Esophagus muscularis mucosa (tissue), 4 donors: ENCODE data around the gene ZBTB46. TPM values are rescaled to one million over a fixed set of nuclear protein-coding genes. Genes with fewer than 3 reads are reported as not detected.

Experiments
- DNase-seq: peaks from one replicate; pipeline ENCODE4 v3.0.0-alpha.2; 2017; ENCODE audit errors: extremely low spot score
- H3K27ac ChIP-seq, 4 donors: fragments of 200-600 bp; sonication (generic); replicated peaks in 1 of 4; 1 replicate in 3 of 4; 2 replicates in 1 of 4; pipeline ENCODE4 v1.5.1; 2016 to 2019; ENCODE audit warnings: mild to moderate bottlenecking in 1 of 4
- H3K27me3 ChIP-seq, 4 donors: fragments of 200-600 bp; sonication (generic); one replicate each; pipeline versions ENCODE4 v1.5.1 to v1.6.0; 2016 to 2019
- H3K36me3 ChIP-seq, 4 donors: fragments of 200-600 bp; sonication (generic); one replicate each; pipeline ENCODE4 v1.5.1; 2016 to 2019
- H3K4me1 ChIP-seq, 4 donors: fragments of 200-600 bp; sonication (generic); one replicate each; pipeline ENCODE4 v1.5.1; 2016 to 2019
- H3K4me3 ChIP-seq, 4 donors: fragments of 200-600 bp; sonication (generic); 1 replicate in 2 of 4; 2 replicates in 2 of 4; pipeline ENCODE4 v1.5.1; 2016 to 2019; ENCODE audit warnings: mild to moderate bottlenecking in 4 of 4, moderate library complexity in 1 of 4
- H3K9me3 ChIP-seq, 4 donors: fragments of 200-600 bp; sonication (generic); 1 replicate in 3 of 4; 2 replicates in 1 of 4; pipeline ENCODE4 v1.5.1; 2016 to 2019
- CTCF ChIP-seq, 3 experiments: fragments of 200-600 bp in 2 of 3; fragments of 450-650 bp in 1 of 3; sonication (generic) in 2 of 3; IDR thresholded peaks; one replicate each; pipeline ENCODE4 v1.5.1; 2017 to 2019; ENCODE audit warnings: antibody characterized with exemption in 3 of 3, mild to moderate bottlenecking in 2 of 3, moderate library complexity in 1 of 3
- EP300 ChIP-seq: sonication (generic); formaldehyde crosslinking; IDR thresholded peaks from one replicate; pipeline ENCODE4 v1.6.1; 2017; ENCODE audit warnings: antibody characterized with exemption
- POLR2A ChIP-seq: fragments of 450-650 bp; IDR thresholded peaks from one replicate; pipeline ENCODE4 v1.6.1; 2017; ENCODE audit warnings: antibody characterized with exemption, moderate library complexity, mild to moderate bottlenecking, low read depth
- POLR2AphosphoS5 ChIP-seq, 2 donors: sonication (generic); formaldehyde crosslinking; IDR thresholded peaks; one replicate each; pipeline ENCODE4 v1.6.1; 2017; ENCODE audit warnings: antibody characterized with exemption in 2 of 2
- WGBS: methylation state at CpG from one replicate; pipeline ENCODE4 v1.1.5; 2018; 5-methylcytosine and 5-hydroxymethylcytosine counted together
- intact Hi-C: fragments of 100-400 bp; cut with DNase I; formaldehyde crosslinking; loops from one replicate; pipeline ENCODE4 v1.15.1; 2023
- total RNA-seq, 4 donors: library from RNA; depleted of rRNA; stranded (reverse); fragments of >200 nt; gene quantifications; one replicate each; pipeline versions ENCODE4 v1.1.0 to v1.2.1, GENCODE V29; 2016

ZBTB46 gene
- total RNA-seq, 4 donors from 2014 or later: 9.6 to 22.8 (median 13.8) TPM

DNA sequence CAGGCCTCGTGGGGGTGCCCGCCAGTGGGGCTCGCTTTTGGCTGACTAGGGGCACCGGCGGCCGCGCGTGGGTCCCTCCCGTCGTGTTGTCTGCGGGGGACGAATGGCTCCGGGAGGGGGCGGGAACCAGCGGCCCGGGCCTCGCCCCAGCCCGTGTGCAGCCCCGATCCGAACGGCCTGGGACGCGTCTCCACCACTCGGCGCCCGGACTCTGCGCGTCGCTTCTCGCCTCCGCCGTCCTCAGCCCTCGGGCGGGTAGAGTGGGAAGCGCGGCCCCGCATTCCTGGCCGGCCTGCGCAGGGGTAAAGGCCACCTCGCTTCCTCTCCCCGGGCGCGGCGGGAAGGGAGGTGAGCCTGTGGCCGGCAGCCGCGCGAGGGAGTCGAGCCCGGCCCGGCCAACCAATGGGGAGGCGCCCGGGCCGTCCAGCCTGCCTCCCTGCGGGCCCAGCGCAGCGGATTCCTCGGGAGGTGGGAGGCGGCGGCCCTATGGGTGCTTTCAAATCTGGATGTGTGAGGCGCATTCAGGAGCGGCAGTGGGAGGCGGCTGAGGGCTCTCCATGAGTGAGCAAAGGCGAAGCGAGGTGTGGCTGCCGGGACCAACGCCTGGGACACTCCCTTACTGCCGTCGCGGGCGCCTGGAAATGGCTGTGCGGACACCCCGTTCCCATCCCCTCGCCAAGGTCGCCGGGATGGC is 1.1 kb upstream of the ZBTB46 start:
- no peaks in the 10 kb centered on the region for H3K9me3 ChIP-seq
- 13% methylated on average over 59 of the region's 76 CpGs for WGBS
- intact Hi-C loops: loop anchor here (2.0 kb wide), 1 partner anchor 31 kb away; no protein-coding TSS in a partner anchor

DNA sequence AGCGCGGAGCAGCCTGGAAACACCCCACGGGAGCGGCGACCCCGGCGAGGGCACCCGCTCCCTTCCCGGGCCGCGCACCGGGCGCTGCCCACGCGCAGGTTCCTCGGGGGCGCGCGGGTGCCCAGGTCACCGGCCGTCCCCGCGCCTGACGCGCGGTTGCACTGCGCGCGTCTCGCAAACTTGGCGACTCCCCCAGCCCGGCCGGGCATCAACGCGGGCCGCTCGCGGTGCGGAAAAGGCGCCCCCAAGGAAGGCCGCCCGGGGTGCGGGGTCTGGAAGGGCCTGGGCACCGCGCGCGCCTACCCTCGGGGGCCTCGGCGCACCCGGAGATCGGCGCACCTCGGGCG is 555 bp upstream of the ZBTB46 start:
- H3K4me1 ChIP-seq: peaks cover 41 to 72% (median 64%) of the 10 kb centered on the region in 4 donors
- H3K27ac ChIP-seq: peak overlapping the region; percentile 70 to 81 (median 78)
- no peaks in the 10 kb centered on the region for H3K9me3 ChIP-seq
- peaks cover 0 to 36% (median 0%) of the 10 kb centered on the region in 4 donors for H3K27me3 ChIP-seq
- no CpG with 5 or more reads among the region's 55 CpGs for WGBS
- no peaks in the 10 kb centered on the region for H3K36me3 ChIP-seq
- peak overlapping the region; percentile 62 to 91 (median 64) for H3K4me3 ChIP-seq
- no peak for DNase-seq
- no peak for TF ChIP-seq CTCF (IDR thresholded peaks at IDR 0.05)
- no peak for TF ChIP-seq POLR2A
- TF ChIP-seq POLR2AphosphoS5 (IDR thresholded peaks at IDR 0.05): no peak
- TF ChIP-seq EP300: no peak
- intact Hi-C loops: loop anchor here (2.0 kb wide), 1 partner anchor 31 kb away; no protein-coding TSS in a partner anchor

More for the DNA sequence above, 1.1 kb upstream of the ZBTB46 start:
- peak overlapping the region; percentile 70 to 81 (median 78) for H3K27ac ChIP-seq
- H3K4me1 ChIP-seq: peaks cover 38 to 72% (median 61%) of the 10 kb centered on the region in 4 donors
- no peak for DNase-seq
- TF ChIP-seq CTCF (IDR thresholded peaks at IDR 0.05): no peak
- TF ChIP-seq POLR2AphosphoS5 (IDR thresholded peaks at IDR 0.05): peak; percentile 14 to 47
- H3K36me3 ChIP-seq: no peaks in the 10 kb centered on the region
- peaks cover 0 to 31% (median 0%) of the 10 kb centered on the region in 4 donors for H3K27me3 ChIP-seq
- peak overlapping the region; percentile 62 to 91 (median 64) for H3K4me3 ChIP-seq

DNA sequence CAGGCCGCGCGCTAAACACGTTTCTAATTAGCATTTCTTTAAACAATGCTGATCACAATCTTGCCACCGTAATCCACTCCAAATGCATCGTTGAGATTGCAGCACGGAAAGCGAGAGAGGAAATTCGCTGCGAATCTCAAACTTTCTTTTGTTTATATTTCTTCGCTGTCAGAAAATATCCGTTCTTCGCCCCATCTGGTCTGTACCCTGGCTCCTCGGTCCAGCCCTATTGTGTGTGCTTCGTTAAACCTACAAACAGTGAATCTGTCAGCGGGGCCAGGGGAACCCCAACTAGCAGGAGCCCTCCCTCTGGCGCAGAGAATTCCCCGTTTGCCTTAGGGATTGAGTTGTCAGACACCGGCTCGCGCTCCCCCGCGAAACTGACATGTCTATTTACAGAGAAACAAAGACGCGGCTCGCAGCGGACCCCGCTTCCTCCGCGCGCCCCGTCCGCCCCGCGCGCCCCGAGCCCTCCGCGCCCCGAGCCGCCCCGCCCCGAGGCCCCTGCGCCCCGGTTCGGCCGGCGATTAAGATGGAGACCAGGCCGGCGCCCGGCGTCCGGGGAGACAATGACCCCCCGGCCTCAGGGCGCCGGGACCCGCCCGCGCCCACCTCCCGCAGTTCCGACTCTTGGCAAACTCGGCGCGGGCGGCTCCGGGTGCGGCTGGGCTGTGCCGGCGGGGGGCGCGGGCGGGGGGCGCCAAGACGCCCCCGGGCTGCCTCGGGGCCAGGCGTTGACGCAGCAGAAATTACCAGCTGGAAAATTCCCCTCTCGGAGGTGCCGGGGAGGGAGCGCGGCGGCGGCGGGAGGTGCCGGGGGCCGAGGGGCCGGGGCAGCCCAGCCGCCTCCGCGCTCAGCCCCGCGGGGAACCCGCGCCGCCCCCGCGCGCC is 874 bp downstream of the ZBTB46 start:
- H3K4me3 ChIP-seq: peak overlapping the region; percentile 74 to 91 (median 76)
- 5% methylated on average over 19 of the region's 99 CpGs for WGBS
- H3K36me3 ChIP-seq: peaks cover 0 to 3% (median 0%) of the 10 kb centered on the region in 4 donors
- no peak for TF ChIP-seq POLR2AphosphoS5 (IDR thresholded peaks at IDR 0.05)
- H3K9me3 ChIP-seq: no peaks in the 10 kb centered on the region
- no peak for DNase-seq
- intact Hi-C loops: loop anchor here (2.0 kb wide), 1 partner anchor 33 kb away; no protein-coding TSS in a partner anchor
- peaks cover 0 to 36% (median 0%) of the 10 kb centered on the region in 4 donors for H3K27me3 ChIP-seq
- H3K27ac ChIP-seq: peak overlapping the region; percentile 72 to 82 (median 77)
- peaks cover 42 to 67% (median 59%) of the 10 kb centered on the region in 4 donors for H3K4me1 ChIP-seq

GRCh38 chr20:63829603-63829944 is 1.5 kb downstream of the ZBTB46 start:
- Histone ChIP-seq H3K4me1 (peaks cover 36 to 61% (median 53%) of the 10 kb centered on the region in 4 donors), H3K27me3 (peaks cover 0 to 36% (median 0%) of the 10 kb centered on the region in 4 donors), H3K9me3 (no peaks in the 10 kb centered on the region), H3K27ac (peak overlapping the region in 3 of 4 donors; percentile 72 to 82 (median 80)), H3K4me3 (peak overlapping the region; percentile 74 to 91 (median 76)), H3K36me3 (peaks cover 0 to 3% (median 0%) of the 10 kb centered on the region in 4 donors)
- TF ChIP-seq CTCF (IDR thresholded peaks at IDR 0.05) (no peak), POLR2AphosphoS5 (IDR thresholded peaks at IDR 0.05) (no peak), EP300 (no peak), POLR2A (no peak)
- DNase-seq: no peak
- WGBS: 10% methylated on average over 10 of the region's 10 CpGs
- intact Hi-C loops: no loop called here

- 66% methylated on average over 10 of the region's 10 CpGs for WGBS
- H3K4me3 ChIP-seq: peak overlapping the region; percentile 74 to 91 (median 76)
- no peak for TF ChIP-seq POLR2A
- H3K9me3 ChIP-seq: no peaks in the 10 kb centered on the region
- H3K27me3 ChIP-seq: peaks cover 0 to 36% (median 0%) of the 10 kb centered on the region in 4 donors
- H3K36me3 ChIP-seq: peaks cover 0 to 3% (median 0%) of the 10 kb centered on the region in 4 donors
- H3K4me1 ChIP-seq: peaks cover 29 to 55% (median 47%) of the 10 kb centered on the region in 4 donors
- DNase-seq: no peak
- peak overlapping the region in 2 of 4 donors; percentile 37 to 82 for H3K27ac ChIP-seq
- intact Hi-C loops: no loop called here
These were observed 2.1 kb downstream of the ZBTB46 start for GRCh38 chr20:63828951-63829350.
